HUES48 (cell line): ENCODE measurements around the gene CPED1.

ENCODE experiments used
- H3K27ac ChIP-seq: one replicate; pipeline ENCODE4 v1.7.0; 2013; ENCODE audit warnings: low read depth, low read length, inconsistent platforms
- H3K27me3 ChIP-seq: 2 replicates; pipeline ENCODE4 v1.6.1; 2013; ENCODE audit warnings: mild to moderate bottlenecking, low read length; ENCODE audit not compliant: control insufficient read depth, insufficient read depth
- H3K36me3 ChIP-seq: 2 replicates; pipeline ENCODE4 v1.6.1; 2013; ENCODE audit warnings: low read length; ENCODE audit not compliant: control insufficient read depth, insufficient read depth
- H3K4me1 ChIP-seq: 2 replicates; pipeline ENCODE4 v1.6.1; 2013; ENCODE audit warnings: mild to moderate bottlenecking, low read length; ENCODE audit not compliant: control insufficient read depth, insufficient read depth
- H3K4me3 ChIP-seq: 2 replicates; pipeline ENCODE4 v1.5.1; 2013; ENCODE audit warnings: mild to moderate bottlenecking, low read depth, low read length
- H3K9ac ChIP-seq: 2 replicates; pipeline ENCODE4 v1.6.1; 2013; ENCODE audit warnings: mild to moderate bottlenecking, low read depth, low read length, moderate library complexity
- H3K9me3 ChIP-seq: 2 replicates; pipeline ENCODE4 v1.6.1; 2013; ENCODE audit warnings: low read length; ENCODE audit not compliant: control insufficient read depth, insufficient read depth

The CPED1 gene

DNA sequence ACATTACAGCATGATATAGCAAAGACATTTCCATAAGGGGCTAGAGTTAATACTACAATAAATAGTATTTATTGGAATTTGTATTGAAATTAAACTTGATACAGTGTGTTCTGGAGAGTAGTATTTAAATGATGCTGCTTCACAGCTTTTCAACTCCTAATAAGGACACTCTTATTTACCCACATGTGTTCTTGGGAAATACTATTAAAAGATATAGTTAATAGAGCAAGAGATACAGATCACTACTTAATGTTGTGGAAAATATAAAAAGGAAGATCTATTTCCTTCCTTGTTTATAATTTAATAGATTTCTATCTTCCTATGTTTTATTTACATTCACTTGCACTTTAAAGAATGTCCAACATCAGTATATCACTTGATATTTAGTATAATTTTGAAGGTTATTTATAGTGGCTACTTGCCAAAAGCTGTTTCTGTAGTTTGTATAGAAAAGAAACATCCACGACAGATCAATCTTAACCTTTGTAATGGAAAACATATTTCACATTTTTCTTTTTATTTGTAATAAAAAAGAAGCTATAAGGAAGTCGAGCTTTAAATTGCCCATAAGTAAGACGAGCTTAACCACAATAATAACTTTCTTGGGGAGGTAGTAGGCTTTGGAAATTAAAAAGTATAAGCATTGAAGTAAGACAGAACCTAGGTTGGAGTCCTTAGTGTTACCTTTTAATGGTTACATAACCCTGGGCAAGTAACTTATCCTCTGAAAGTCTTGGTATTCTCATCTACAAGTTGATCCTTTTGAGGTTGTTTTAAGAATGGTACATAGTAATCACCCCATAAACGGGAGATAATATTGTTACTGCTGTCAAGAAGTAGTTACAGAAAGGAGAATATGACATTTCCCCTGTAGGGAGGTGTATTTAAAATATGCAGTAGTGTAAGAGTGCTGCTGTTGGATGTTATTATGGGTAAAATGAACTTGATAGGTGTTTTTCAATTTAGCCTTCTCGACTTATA is 32.8 kb downstream of the CPED1 start:
- Histone ChIP-seq H3K9me3 (no peaks in the 10 kb centered on the region), H3K27ac (no peak overlapping the region), H3K4me1 (no peaks in the 10 kb centered on the region), H3K27me3 (no peaks in the 10 kb centered on the region), H3K36me3 (no peaks in the 10 kb centered on the region), H3K9ac (no peak overlapping the region), H3K4me3 (no peak overlapping the region)

- Histone ChIP-seq H3K4me3 (no peak overlapping the region), H3K9ac (no peak overlapping the region), H3K4me1 (peaks cover 5% of the 10 kb centered on the region), H3K9me3 (no peaks in the 10 kb centered on the region), H3K36me3 (no peaks in the 10 kb centered on the region), H3K27ac (no peak overlapping the region), H3K27me3 (no peaks in the 10 kb centered on the region)
These were observed 34.7 kb downstream of the CPED1 start for GRCh38 chr7:121023194-121023593.

DNA sequence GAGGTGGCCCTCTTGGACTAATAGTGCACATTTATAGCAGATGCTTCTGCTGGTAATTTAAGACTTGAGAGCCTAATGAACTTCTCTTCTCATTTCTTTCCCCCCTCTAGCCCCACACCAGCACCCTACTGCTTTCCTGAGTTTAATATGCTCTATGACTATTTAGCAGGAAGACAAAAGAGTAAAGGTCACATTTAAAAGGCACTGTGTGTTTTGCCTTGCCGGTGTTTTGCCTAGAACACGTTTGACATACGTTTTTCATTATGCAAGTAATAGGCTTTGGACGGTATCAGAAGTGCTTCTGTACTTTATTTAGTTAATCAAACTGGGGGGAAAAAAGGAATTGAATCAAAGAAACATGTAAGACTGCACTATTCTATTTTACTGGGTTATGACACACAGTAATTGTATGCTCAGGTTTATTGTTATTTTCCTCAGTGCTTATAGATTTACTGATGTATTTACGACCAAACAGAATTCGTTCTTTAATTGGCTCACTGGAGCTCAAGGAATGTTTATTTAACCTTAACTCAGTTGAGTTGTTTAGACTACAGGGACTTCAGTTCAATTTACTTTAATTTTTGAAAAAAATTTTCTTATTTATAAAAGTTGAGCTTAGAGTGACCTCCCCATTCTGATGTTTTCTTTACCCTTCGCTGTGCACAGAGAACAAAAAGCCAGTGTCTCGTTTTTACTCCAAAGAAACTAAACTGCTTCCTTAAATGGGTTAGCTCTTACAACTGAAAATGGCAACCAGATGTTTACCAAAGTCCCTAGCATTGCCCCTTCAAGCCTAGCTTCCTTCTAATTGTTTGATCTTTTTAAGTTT is 35.4 kb downstream of the CPED1 start:
- Histone ChIP-seq H3K27me3 (no peaks in the 10 kb centered on the region), H3K4me3 (no peak overlapping the region), H3K9ac (no peak overlapping the region), H3K9me3 (no peaks in the 10 kb centered on the region), H3K4me1 (peaks cover 8% of the 10 kb centered on the region), H3K36me3 (no peaks in the 10 kb centered on the region), H3K27ac (no peak overlapping the region)

DNA sequence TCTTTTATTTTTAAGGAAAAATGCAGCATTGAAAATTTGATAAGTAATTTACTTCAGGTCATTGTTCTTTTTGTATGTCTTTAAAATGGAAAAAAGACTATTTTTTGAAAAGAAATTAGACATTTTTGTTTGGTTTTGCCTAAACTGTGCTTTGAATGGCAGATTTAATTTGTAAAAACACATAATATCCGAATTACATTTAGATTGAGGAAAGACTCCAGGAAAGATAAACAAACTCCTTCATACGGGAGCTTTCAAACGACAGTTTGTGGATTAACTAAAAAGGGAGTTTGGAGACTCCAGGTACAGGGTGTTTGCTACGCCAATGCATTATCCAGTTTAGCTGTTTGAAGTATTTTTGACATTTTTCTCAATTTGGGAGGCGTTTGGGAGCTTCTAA is 36.1 kb downstream of the CPED1 start:
- no peaks in the 10 kb centered on the region for H3K36me3 ChIP-seq
- no peak overlapping the region for H3K4me3 ChIP-seq
- no peaks in the 10 kb centered on the region for H3K27me3 ChIP-seq
- no peaks in the 10 kb centered on the region for H3K9me3 ChIP-seq
- no peak overlapping the region for H3K9ac ChIP-seq
- H3K4me1 ChIP-seq = peaks cover 8% of the 10 kb centered on the region
- H3K27ac ChIP-seq = no peak overlapping the region

DNA sequence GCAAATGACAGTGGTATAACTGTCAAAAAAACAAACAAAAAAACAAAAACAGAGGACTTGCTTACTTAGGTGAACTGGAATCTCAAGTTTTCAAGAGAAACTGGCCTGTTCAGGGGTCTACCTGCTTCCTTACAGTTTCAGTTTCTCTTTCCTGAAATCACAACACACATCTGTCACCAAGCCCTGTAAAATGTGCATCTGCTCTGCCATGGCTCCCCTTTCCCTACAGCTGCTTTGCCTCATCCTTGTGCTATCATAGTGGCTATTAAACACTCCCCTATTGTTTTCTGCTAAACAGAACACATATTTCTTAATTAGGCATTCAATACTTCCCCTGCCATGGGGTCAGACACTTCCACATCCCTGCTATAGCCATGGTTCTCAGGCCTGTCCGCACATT is 37.6 kb downstream of the CPED1 start:
- Histone ChIP-seq H3K9ac (no peak overlapping the region), H3K4me3 (no peak overlapping the region)

GRCh38 chr7:121026577-121027111 is 38.1 kb downstream of the CPED1 start:
- Histone ChIP-seq H3K9ac (no peak overlapping the region), H3K36me3 (no peaks in the 10 kb centered on the region), H3K27me3 (no peaks in the 10 kb centered on the region), H3K4me3 (no peak overlapping the region), H3K27ac (no peak overlapping the region), H3K4me1 (peaks cover 8% of the 10 kb centered on the region), H3K9me3 (no peaks in the 10 kb centered on the region)

More for the DNA sequence above, 37.6 kb downstream of the CPED1 start:
- no peak overlapping the region for H3K27ac ChIP-seq
- H3K36me3 ChIP-seq = no peaks in the 10 kb centered on the region
- H3K27me3 ChIP-seq = no peaks in the 10 kb centered on the region
- H3K4me1 ChIP-seq = peaks cover 8% of the 10 kb centered on the region
- no peaks in the 10 kb centered on the region for H3K9me3 ChIP-seq

GRCh38 chr7:121027761-121028669 is 39.5 kb downstream of the CPED1 start:
- H3K4me1 ChIP-seq = peaks cover 8% of the 10 kb centered on the region
- no peaks in the 10 kb centered on the region for H3K9me3 ChIP-seq
- H3K4me3 ChIP-seq = no peak overlapping the region
- no peaks in the 10 kb centered on the region for H3K36me3 ChIP-seq
- H3K9ac ChIP-seq = no peak overlapping the region; the same call in 1 of the 2 replicates
- no peak overlapping the region for H3K27ac ChIP-seq
- no peaks in the 10 kb centered on the region for H3K27me3 ChIP-seq

DNA sequence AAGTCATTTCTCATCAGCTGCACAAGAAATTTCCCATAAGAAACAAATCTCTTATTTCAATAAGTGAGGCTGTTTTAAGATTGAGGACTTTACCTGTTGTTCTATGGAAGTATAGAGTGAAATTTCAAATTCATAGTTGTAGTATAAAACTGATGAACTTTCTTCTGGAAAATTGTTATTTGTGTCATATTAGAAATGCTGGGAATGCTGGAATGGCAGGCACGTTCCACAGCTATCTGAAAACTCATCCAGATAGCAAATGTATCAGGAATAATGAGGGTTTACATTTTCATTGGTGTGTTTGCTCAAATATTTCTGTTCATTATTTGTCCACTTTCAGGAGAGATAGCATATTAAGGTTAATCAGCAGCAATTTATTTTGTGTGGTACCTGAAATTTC is 40.8 kb downstream of the CPED1 start:
- Histone ChIP-seq H3K4me3 (no peak overlapping the region), H3K4me1 (peaks cover 8% of the 10 kb centered on the region), H3K9ac (no peak overlapping the region), H3K9me3 (no peaks in the 10 kb centered on the region), H3K27ac (no peak overlapping the region), H3K27me3 (no peaks in the 10 kb centered on the region), H3K36me3 (no peaks in the 10 kb centered on the region)

GRCh38 chr7:121030308-121030707 is 41.8 kb downstream of the CPED1 start:
- H3K9me3 ChIP-seq = no peaks in the 10 kb centered on the region
- no peak overlapping the region for H3K9ac ChIP-seq
- H3K4me3 ChIP-seq = no peak overlapping the region
- no peak overlapping the region for H3K27ac ChIP-seq
- H3K27me3 ChIP-seq = no peaks in the 10 kb centered on the region
- H3K4me1 ChIP-seq = peaks cover 8% of the 10 kb centered on the region
- no peaks in the 10 kb centered on the region for H3K36me3 ChIP-seq
